H7 (cell line): ENCODE results near the gene GPC5. TPM values are rescaled to one million over a fixed set of nuclear protein-coding genes. Genes with fewer than 3 reads are reported as not detected.
"Not testable (repeated sequence)": the region's sequence is repeated elsewhere in the genome, so short reads cannot be mapped to it uniquely, and the experiment has no call there.

Experiments
- DNase-seq: peaks from one replicate; pipeline ENCODE4 v3.0.0; 2012
- H3K27me3 ChIP-seq: 2 replicates; pipeline ENCODE4 v1.6.0; 2011; ENCODE audit warnings: mild to moderate bottlenecking, low read length; ENCODE audit not compliant: control insufficient read depth, insufficient read depth
- H3K36me3 ChIP-seq: replicated peaks from 2 replicates; pipeline ENCODE4 v1.5.1; 2011; ENCODE audit warnings: low read length; ENCODE audit not compliant: control insufficient read depth, insufficient read depth
- H3K4me3 ChIP-seq: 2 replicates; pipeline ENCODE4 v1.5.1; 2011; ENCODE audit warnings: low read depth, mild to moderate bottlenecking, control low read depth, low read length, moderate library complexity; ENCODE audit not compliant: insufficient read depth
- total RNA-seq: library from RNA; depleted of rRNA; stranded (reverse); fragments of >200 nt; shearing (Covaris generic); gene quantifications from 2 replicates; pipeline ENCODE4 v1.2.3, GENCODE V29; 2014

GPC5 gene
- total RNA-seq, 1 experiment from 2014 or later, result 0.07 TPM

DNA sequence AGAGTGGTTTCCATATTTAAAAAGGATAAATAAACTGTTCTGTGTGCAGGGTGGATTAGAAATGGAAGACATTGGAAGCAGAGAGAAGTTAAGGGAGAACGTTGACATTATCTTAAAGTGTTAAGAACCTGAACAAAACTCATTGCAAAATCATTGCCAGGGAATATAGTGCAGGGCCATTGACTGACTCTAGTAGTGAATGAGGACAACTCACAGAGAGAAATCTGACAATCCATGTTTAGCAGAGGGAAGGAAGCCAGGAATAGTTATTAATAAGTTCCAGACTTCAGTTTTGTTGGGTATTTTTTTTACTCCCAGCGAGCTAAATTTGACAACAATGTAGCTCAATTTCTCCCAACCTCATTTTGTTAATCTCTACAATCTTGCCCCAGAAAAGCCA is 1273.4 kb downstream of the GPC5 start:
- H3K27me3 ChIP-seq, result no peaks in the 10 kb centered on the region
- DNase-seq, result no peak
- no peak overlapping the region for H3K4me3 ChIP-seq
- no peaks in the 10 kb centered on the region for H3K36me3 ChIP-seq

DNA sequence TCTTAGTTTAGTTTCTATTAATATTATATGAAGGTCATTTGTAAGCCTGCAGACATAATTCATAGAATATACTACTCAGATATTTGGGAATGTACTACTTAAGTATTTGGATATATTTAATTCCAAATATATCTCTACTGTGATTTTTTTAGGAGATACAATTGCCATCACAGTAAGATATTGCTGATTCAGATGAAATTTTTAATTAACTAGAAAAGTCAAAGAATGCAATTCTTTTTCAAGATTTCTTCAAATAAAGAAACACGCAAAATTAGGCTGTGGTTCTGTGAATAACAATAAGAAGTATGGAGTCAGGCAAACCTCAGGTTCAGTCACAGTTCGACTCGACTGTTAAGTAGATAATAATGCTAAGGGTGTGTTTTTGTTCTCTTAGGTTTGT is 1277.8 kb downstream of the GPC5 start:
- no peak overlapping the region for H3K4me3 ChIP-seq

DNA sequence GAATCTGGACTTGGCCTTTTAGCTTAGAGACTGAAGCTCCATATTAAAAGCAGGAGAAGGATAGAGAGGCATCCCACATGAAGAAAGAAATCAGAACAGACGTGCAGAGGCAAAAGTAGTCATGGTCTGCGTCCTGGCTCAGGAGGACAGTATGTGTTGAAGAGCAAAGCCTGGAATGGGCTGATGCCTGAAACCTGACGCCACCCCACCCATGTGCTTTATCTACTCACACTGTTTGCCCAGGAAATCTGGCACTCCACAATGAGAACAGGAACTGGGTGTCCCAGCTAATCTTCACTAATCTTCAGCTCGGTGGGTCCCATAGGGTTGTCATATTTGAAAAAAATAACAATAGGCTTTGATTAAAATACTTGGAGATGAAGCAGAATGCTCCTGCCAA is 1279.2 kb downstream of the GPC5 start:
- no peaks in the 10 kb centered on the region for H3K27me3 ChIP-seq
- H3K36me3 ChIP-seq, result no peaks in the 10 kb centered on the region
- H3K4me3 ChIP-seq, result no peak overlapping the region
- DNase-seq, result no peak

More for the DNA sequence above, 1277.8 kb downstream of the GPC5 start:
- no peak for DNase-seq
- Histone ChIP-seq H3K27me3 (no peaks in the 10 kb centered on the region), H3K36me3 (no peaks in the 10 kb centered on the region)

DNA sequence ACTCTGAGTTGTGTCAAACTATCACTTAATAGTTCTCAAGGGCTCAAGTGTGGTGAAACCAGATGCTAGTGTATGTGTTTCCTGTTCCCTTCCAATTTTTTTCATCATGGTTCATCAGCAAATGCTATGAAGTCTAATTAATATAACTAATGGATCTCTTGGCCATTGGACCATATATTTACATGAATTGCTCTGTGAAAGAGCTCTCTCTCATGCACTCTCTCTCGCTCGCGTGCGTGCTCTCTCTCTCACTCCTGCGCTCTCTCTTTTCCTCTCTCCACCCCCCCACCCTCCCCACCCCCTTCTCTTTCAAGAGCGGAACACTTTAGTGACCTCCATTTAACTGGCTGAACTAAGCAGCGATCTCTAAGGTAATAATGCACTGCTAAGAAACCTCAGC is 1281.2 kb downstream of the GPC5 start:
- no peaks in the 10 kb centered on the region for H3K36me3 ChIP-seq
- H3K4me3 ChIP-seq, result no peak overlapping the region
- H3K27me3 ChIP-seq, result no peaks in the 10 kb centered on the region
- no peak for DNase-seq

DNA sequence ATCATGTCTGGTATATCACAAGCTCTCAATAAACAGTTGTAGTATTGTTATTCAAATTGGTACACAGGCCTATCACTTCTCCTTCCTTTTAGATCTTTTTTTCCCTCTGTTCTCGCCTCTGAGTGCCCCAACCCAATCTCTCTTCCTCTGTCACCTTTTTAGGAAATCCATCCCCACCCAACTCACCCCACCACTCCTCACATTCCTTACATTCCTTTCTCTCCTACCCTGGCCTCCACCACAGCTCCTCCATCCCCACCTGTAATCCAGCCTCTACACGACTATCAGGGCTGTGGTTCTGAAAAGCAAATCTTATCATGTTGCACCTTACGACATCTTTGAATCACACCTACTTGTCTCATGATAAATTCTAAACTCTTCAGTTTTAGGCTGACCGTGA is 1282.8 kb downstream of the GPC5 start:
- Histone ChIP-seq H3K36me3 (no peaks in the 10 kb centered on the region), H3K4me3 (no peak overlapping the region), H3K27me3 (no peaks in the 10 kb centered on the region)
- DNase-seq, result peak; percentile 1

DNA sequence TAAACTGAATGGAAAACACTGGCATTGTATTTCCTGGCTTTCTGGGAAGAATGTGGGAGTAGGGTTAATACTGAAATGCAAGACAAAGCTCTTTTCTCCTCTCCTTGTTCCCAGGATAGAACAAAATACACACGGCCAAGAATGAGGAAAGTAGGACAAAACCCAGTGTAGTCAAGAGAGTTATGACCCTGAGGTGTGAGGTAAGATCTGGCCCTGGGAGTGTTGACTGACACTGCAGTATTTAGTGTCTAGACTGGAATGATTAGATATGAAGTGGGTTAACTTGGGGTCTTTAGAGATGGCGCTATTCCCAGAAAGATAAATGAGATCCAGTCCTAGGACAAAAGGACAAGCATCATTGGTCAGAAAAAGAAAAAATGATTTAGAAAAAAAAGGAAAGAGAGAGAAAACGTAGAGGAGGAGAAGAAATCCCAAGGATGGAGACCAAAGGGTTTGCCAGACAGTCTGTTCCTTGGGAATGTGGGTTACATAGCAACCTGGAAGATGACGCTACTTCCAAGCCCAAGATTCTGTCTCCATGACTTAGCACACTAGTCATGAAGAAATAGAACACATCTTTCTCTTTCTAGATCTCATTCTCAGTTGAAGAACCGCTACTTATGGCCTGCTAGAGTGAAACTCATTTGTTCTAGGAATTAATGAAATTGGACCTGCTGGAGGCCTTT is 1284.6 kb downstream of the GPC5 start:
- no peaks in the 10 kb centered on the region for H3K27me3 ChIP-seq

DNA sequence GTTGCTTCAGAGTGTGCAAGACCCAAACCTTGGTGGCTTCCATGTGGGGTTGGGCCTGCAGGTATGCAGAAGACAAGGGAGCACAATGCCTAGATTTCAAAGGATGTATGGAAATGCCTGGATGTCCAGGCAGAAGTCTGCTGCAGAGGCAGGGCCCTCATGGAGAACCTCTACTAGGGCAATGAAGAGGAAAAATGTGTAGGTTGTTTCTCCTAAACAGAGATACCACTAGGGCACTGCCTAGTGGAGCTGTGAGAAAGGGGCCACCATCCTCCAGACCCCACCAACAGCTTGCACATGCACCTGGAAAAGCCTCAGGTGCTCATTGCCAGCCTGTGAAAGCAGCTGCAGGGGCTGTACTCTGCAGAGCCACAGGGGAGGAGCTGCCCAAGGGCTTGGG is 1295.6 kb downstream of the GPC5 start:
- Histone ChIP-seq H3K4me3 (no peak overlapping the region), H3K27me3 (no peaks in the 10 kb centered on the region), H3K36me3 (no peaks in the 10 kb centered on the region)
- DNase-seq, result no peak

More for the DNA sequence above, 1284.6 kb downstream of the GPC5 start:
- Histone ChIP-seq H3K36me3 (no peaks in the 10 kb centered on the region), H3K4me3 (no peak overlapping the region)
- DNase-seq, result no peak

DNA sequence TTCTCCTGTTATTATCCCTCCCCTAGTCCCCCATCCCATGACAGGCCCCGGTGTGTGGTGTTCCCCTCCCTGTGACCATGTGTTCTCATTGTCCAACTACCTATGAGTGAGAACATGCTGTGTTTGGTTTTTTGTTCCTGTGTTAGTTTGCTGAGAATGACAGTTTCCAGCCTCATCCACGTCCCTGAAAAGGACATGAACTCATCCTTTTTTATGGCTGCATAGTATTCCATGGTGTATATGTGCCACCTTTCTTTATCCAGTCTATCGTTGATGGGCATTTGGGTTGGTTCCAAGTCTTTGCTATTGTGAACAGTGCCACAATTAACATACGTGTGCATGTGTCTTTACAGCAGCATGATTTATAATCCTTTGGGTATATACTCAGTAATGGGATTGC is 1297.4 kb downstream of the GPC5 start:
- H3K4me3 ChIP-seq, H3K27me3 ChIP-seq, H3K36me3 ChIP-seq, DNase-seq: not testable (repeated sequence)

DNA sequence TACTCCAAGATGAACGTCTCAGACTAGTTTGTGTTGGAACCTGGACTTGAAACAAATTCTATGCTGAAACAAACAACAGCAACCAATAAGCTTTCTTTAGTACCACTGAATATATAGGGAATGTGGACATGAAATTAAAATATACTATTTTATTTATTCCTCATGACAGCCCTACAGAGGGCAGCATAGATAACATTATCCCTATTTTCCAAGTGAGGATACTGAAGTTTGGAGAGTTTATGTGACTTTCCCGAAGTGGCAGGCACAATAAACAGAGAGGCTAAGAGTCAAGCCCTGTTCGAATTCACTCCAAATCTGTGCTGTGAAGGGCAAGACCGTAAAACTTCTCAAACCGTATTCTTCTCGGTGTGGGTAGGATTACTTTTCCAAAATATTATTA is 1318.3 kb downstream of the GPC5 start:
- Histone ChIP-seq H3K4me3 (no peak overlapping the region), H3K27me3 (no peaks in the 10 kb centered on the region), H3K36me3 (no peaks in the 10 kb centered on the region)
- DNase-seq, result no peak

DNA sequence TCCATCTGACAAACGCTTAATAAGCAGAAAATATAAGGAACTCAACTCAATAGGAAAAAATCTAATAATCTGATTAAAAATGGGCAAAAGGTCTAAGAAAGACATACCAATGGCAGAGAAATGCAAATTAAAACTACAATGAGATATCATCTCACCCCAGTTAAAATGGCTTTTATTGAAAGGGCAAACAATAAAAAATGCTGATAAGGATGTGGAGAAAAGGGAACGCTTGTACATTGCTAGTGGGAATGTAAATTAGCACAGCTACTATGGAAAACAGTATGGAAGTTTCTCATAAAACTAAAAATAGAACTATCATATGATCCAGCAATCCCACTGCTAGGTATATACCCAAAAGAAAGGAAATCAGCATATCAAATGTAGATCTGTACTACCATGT is 1319.4 kb downstream of the GPC5 start:
- H3K27me3 ChIP-seq, result no peaks in the 10 kb centered on the region
- no peaks in the 10 kb centered on the region for H3K36me3 ChIP-seq
- DNase-seq, result no peak
- H3K4me3 ChIP-seq, result no peak overlapping the region

DNA sequence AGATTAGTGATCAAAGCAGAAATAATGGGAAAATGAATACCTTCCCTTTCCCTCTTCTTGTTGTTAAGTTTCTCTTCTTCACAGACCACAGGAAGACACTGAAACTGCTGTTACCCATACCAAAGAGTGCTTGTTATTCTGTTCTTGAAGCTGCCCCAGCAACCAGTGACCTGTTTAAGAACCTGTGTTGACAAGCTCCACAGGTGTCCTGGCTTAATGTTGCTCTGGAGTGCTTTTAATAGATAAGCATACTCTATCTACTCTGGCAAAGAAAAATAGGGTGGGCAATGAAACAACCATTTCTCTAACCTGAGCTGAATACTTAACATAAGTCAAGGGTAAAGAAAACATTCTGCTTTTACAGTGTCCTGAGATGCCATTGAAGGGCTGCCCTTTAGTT is 1321.4 kb downstream of the GPC5 start:
- Histone ChIP-seq H3K36me3 (no peaks in the 10 kb centered on the region), H3K4me3 (no peak overlapping the region)
- DNase-seq, result peak; percentile 0

DNA sequence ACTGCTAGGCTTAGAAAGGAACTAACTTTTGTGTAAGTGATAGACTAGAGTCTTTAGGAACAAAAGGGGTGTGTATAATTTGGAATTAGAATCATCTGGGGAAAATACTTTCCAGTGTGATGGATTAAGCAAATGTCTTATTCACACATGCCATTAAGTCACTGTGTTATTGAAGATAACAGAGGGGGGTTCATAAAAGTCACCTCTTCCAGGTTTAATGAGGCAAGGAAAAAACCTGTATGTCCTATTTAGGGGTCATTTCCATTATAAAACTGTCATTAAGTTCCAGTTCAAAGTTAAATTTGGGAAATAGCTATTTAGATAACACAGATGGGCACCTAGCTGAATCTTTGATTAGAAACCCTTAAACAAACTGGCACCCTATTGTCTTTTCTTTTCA is 1323.2 kb downstream of the GPC5 start:
- H3K36me3 ChIP-seq, result no peaks in the 10 kb centered on the region
- DNase-seq, result no peak
- H3K4me3 ChIP-seq, result no peak overlapping the region
- H3K27me3 ChIP-seq, result no peaks in the 10 kb centered on the region

More for the DNA sequence above, 1321.4 kb downstream of the GPC5 start:
- no peaks in the 10 kb centered on the region for H3K27me3 ChIP-seq

DNA sequence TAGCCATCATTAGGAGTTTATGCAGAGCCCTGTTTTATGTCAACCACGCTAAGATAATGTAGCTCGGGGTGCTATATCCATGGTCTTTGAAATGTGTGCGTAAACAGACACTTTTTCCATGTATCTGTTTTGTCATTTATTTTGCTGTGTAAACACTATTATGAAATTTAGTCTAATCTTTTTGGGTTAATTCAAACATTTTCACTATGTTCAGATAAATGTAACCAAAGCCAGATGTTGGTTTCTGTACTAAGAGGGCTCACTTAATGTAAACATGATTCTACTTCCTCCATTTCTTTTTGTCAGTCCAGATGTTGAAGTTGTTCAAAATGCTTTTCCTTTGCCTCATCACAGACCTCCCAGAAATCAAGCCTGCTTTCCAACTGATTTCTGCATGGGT is 1328.7 kb downstream of the GPC5 start:
- Histone ChIP-seq H3K4me3 (no peak overlapping the region), H3K36me3 (no peaks in the 10 kb centered on the region), H3K27me3 (no peaks in the 10 kb centered on the region)
- no peak for DNase-seq

DNA sequence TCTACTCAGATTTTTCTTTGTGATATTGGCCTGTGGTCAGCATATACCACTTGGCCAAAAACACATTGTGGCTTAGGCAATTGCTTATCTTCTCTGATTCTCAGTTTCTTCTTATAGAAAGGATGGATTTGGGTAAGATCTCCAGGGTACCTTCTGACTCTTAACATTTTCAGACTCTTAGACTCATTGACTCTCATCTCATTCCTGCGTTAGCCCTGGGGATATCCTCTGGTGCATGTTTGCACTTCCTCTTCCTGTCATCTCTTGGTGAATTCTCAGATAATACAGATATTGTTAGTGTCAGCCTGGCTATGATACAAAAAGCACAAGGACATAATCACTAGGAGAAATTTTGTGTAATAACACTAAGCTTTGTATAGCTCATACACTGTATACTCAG is 1335.6 kb downstream of the GPC5 start:
- Histone ChIP-seq H3K27me3 (no peaks in the 10 kb centered on the region), H3K36me3 (no peaks in the 10 kb centered on the region), H3K4me3 (no peak overlapping the region)
- DNase-seq, result no peak

DNA sequence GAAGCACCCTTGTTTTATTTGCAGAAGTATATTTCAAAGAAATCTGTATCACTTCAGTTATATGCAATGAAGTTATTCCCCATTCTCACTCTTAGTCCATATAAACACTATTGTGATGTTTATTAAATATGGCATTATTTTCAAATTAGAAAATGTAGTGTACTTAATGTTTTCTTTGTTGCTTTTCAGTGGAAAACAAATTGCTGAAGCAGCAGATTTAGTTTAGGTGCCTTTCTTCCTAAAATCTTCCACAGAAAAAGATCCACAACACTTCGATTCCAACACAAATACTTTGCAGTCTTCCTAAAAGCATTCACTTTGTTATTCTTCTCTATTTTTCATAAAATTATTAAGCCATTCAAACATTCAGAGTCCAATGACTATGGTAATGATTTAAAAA is 1336.1 kb downstream of the GPC5 start:
- H3K27me3 ChIP-seq, result no peaks in the 10 kb centered on the region
- no peak for DNase-seq
- no peaks in the 10 kb centered on the region for H3K36me3 ChIP-seq
- no peak overlapping the region for H3K4me3 ChIP-seq

DNA sequence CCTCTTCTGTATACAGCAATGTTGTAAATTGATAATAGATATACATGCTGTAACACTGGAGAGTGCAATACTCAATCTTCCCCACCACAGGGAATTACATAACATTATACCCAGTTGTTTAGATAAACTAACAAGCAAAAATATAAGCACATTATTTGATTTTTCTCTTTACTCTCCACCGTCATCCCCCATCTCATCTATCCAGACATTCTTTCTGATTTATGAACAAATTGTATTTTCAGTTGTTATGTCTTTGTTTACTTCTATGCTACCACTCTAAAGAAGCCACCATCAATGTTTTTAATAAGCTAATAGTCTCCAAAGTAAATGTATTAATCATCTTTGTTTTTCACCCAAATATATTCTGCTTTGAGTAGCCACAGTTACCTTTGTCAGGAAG is 1337.5 kb downstream of the GPC5 start:
- H3K27me3 ChIP-seq, result no peaks in the 10 kb centered on the region
- DNase-seq, result no peak
- no peaks in the 10 kb centered on the region for H3K36me3 ChIP-seq
- H3K4me3 ChIP-seq, result no peak overlapping the region
